SK-N-SH treated with all-trans-retinoic acid at 6 μM for 48 hours (cell line): ENCODE measurements around the gene HSD17B14.
A peak's percentile ranks its signal among the peaks of the same experiment; 100 is the strongest.

Experiments
- ATAC-seq: fragments of 200-7000 bp; cut with Tn5 transposase; 3 replicates; pipeline ENCODE4 v1.9.1; 2020; ENCODE audit warnings: mild to moderate bottlenecking, moderate library complexity
- ARNTL ChIP-seq: fragments of 450-650 bp; formaldehyde crosslinking; IDR thresholded peaks from 2 replicates; pipeline ENCODE4 v1.5.0; 2020; ENCODE audit warnings: low read depth, mild to moderate bottlenecking, moderate library complexity, borderline replicate concordance
- BACH2 ChIP-seq: fragments of 250-450 bp; sonication (Bioruptor Pico); IDR thresholded peaks from 2 replicates; pipeline ENCODE4 v1.9.0; 2021; ENCODE audit warnings: mild to moderate bottlenecking, borderline replicate concordance
- CSDC2 ChIP-seq: fragments of 250-450 bp; sonication (Bioruptor Pico); IDR thresholded peaks from 2 replicates; pipeline ENCODE4 v1.5.0; 2020; ENCODE audit warnings: mild to moderate bottlenecking, moderate library complexity
- ESRRG ChIP-seq: fragments of 250-450 bp; sonication (Bioruptor Pico); IDR thresholded peaks from 2 replicates; pipeline ENCODE4 v1.6.1; 2021; ENCODE audit warnings: mild to moderate bottlenecking
- ISL1 ChIP-seq: fragments of 250-450 bp; sonication (Bioruptor Pico); IDR thresholded peaks from 2 replicates; pipeline ENCODE4 v2.1.2; 2022; ENCODE audit warnings: mild to moderate bottlenecking, moderate library complexity
- OSR1 ChIP-seq: fragments of 250-450 bp; sonication (Bioruptor Pico); IDR thresholded peaks from 2 replicates; pipeline ENCODE4 v1.8.0; 2022; ENCODE audit warnings: moderate library complexity, mild to moderate bottlenecking, inconsistent platforms
- PPARA ChIP-seq: fragments of 250-450 bp; sonication (Bioruptor Pico); IDR thresholded peaks from 2 replicates; pipeline ENCODE4 v1.5.0; 2020; ENCODE audit warnings: mild to moderate bottlenecking, borderline replicate concordance
- RARB ChIP-seq: fragments of 250-450 bp; sonication (Bioruptor Pico); IDR thresholded peaks from 2 replicates; pipeline ENCODE4 v1.8.0; 2021; ENCODE audit warnings: mild to moderate bottlenecking, moderate library complexity
- SNAI2 ChIP-seq: fragments of 250-450 bp; sonication (Bioruptor Pico); IDR thresholded peaks from 2 replicates; pipeline ENCODE4 v1.5.0; 2020; ENCODE audit warnings: mild to moderate bottlenecking, moderate library complexity
- TCF4 ChIP-seq: fragments of 250-450 bp; sonication (Bioruptor Pico); IDR thresholded peaks from 2 replicates; pipeline ENCODE4 v1.8.0; 2021; ENCODE audit warnings: mild to moderate bottlenecking, moderate library complexity, borderline replicate concordance
- TOX ChIP-seq: fragments of 250-450 bp; sonication (Bioruptor Pico); IDR thresholded peaks from 2 replicates; pipeline ENCODE4 v1.8.0; 2021; ENCODE audit warnings: mild to moderate bottlenecking, moderate library complexity, borderline replicate concordance
- ZFP3 ChIP-seq: fragments of 250-450 bp; sonication (Bioruptor Pico); IDR thresholded peaks from 2 replicates; pipeline ENCODE4 v1.5.0; 2020; ENCODE audit warnings: mild to moderate bottlenecking, moderate library complexity
- ZFP30 ChIP-seq: fragments of 450-650 bp; formaldehyde crosslinking; IDR thresholded peaks from 2 replicates; pipeline ENCODE4 v1.5.0; 2022; ENCODE audit warnings: mild to moderate bottlenecking, moderate library complexity
- ZNF565 ChIP-seq: fragments of 450-650 bp; formaldehyde crosslinking; conservative IDR thresholded peaks from 2 replicates; pipeline ENCODE4 v1.5.0; 2020; ENCODE audit warnings: low read depth, mild to moderate bottlenecking, moderate library complexity
- ZNF70 ChIP-seq: fragments of 450-650 bp; formaldehyde crosslinking; IDR thresholded peaks from 2 replicates; pipeline ENCODE4 v1.5.0; 2020; ENCODE audit warnings: mild to moderate bottlenecking, moderate library complexity
- ZNF8 ChIP-seq: fragments of 450-650 bp; formaldehyde crosslinking; IDR thresholded peaks from 2 replicates; pipeline ENCODE4 v1.5.0; 2020; ENCODE audit warnings: mild to moderate bottlenecking, moderate library complexity
- TF ChIP-seq, protein P1 (sequence below): fragments of 250-450 bp; sonication (Bioruptor Pico); IDR thresholded peaks from 2 replicates; pipeline ENCODE4 v1.8.0; 2021; ENCODE audit warnings: low read depth, mild to moderate bottlenecking, moderate library complexity, borderline replicate concordance
- TF ChIP-seq, protein P2 (sequence below): fragments of 250-450 bp; sonication (Bioruptor Pico); IDR thresholded peaks from 2 replicates; pipeline ENCODE4 v1.8.0; 2020; ENCODE audit warnings: mild to moderate bottlenecking, moderate library complexity, borderline replicate concordance
- TF ChIP-seq, protein P3 (sequence below): fragments of 250-450 bp; sonication (Bioruptor Pico); IDR thresholded peaks from 2 replicates; pipeline ENCODE4 v1.5.0; 2020; ENCODE audit warnings: mild to moderate bottlenecking, moderate library complexity
- TF ChIP-seq, protein P4 (sequence below): fragments of 250-450 bp; sonication (Bioruptor Pico); IDR thresholded peaks from 2 replicates; pipeline ENCODE4 v1.5.1; 2021; ENCODE audit warnings: mild to moderate bottlenecking, moderate library complexity

Gene HSD17B14

DNA sequence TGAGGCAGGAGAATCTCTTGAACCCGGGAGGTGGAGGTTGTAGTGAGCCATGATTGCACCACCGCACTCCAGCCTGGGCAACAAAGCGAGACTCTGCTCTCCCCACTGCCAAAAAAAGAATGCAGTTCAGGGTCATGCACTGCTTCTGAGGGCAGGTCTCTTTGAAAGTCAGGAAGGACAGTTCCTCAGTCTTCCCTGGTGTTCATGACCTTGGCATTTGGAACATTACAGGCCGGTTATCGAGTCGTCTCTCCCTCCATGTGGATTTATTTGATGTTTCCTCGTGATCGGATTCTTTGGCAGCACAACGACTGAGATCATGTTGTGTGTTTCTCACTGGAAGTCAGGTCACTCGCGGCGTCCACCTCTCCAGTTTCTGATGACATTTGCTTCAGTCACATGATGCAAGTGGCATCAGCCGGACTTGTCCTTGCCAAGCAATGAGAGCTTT, 63.8 kb downstream of the HSD17B14 start:
- no peak for ATAC-seq

DNA sequence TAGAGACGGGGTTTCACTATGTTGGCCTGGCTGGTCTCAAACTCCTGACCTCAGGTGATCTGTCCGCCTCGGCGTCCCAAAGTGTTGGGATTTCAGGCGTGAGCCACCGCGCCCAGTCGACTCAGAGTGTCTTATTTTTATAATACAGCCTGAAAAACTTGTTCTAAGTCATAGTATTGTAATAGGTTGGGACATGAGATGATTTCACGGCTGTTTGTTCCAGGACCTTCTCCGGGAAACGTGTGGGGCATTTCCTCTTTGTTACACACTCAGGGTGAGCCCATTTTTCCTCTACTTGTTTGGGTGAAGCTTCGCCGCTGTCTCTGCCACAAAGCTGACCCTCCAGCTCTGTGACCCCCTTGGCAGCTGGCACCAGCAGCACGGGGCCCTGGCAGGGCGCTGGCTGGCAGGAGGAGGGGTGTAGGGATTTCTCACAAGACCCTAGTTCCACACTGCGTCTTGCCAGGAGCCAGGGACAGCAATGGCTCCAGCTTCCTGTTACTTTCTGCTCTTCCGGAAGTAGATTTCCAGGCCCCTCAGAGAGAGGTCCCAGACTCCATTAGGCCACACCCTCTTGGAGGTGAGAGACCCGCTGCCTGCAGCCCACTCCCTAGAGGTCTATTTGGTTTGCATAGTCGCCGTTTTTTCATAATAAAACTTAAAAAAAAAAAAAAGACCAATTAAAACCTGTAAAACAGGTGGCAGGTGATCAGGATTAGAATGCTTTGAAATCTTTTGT, 65.4 kb downstream of the HSD17B14 start:
- no peak for ATAC-seq

More for the DNA sequence above, 63.8 kb downstream of the HSD17B14 start:
- no peak for TF ChIP-seq ZNF565 (CRISPR knock-in tag)
- TF ChIP-seq, protein P1, sequence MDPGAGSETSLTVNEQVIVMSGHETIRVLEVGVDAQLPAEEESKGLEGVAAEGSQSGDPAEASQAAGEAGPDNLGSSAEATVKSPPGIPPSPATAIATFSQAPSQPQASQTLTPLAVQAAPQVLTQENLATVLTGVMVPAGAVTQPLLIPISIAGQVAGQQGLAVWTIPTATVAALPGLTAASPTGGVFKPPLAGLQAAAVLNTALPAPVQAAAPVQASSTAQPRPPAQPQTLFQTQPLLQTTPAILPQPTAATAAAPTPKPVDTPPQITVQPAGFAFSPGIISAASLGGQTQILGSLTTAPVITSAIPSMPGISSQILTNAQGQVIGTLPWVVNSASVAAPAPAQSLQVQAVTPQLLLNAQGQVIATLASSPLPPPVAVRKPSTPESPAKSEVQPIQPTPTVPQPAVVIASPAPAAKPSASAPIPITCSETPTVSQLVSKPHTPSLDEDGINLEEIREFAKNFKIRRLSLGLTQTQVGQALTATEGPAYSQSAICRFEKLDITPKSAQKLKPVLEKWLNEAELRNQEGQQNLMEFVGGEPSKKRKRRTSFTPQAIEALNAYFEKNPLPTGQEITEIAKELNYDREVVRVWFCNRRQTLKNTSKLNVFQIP (CRISPR knock-in tag), result no peak
- no peak for TF ChIP-seq BACH2 (CRISPR knock-in tag)
- TF ChIP-seq ZNF8 (CRISPR knock-in tag), result no peak
- TF ChIP-seq, protein P2, sequence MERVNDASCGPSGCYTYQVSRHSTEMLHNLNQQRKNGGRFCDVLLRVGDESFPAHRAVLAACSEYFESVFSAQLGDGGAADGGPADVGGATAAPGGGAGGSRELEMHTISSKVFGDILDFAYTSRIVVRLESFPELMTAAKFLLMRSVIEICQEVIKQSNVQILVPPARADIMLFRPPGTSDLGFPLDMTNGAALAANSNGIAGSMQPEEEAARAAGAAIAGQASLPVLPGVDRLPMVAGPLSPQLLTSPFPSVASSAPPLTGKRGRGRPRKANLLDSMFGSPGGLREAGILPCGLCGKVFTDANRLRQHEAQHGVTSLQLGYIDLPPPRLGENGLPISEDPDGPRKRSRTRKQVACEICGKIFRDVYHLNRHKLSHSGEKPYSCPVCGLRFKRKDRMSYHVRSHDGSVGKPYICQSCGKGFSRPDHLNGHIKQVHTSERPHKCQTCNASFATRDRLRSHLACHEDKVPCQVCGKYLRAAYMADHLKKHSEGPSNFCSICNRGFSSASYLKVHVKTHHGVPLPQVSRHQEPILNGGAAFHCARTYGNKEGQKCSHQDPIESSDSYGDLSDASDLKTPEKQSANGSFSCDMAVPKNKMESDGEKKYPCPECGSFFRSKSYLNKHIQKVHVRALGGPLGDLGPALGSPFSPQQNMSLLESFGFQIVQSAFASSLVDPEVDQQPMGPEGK, result no peak
- TF ChIP-seq, protein P3, sequence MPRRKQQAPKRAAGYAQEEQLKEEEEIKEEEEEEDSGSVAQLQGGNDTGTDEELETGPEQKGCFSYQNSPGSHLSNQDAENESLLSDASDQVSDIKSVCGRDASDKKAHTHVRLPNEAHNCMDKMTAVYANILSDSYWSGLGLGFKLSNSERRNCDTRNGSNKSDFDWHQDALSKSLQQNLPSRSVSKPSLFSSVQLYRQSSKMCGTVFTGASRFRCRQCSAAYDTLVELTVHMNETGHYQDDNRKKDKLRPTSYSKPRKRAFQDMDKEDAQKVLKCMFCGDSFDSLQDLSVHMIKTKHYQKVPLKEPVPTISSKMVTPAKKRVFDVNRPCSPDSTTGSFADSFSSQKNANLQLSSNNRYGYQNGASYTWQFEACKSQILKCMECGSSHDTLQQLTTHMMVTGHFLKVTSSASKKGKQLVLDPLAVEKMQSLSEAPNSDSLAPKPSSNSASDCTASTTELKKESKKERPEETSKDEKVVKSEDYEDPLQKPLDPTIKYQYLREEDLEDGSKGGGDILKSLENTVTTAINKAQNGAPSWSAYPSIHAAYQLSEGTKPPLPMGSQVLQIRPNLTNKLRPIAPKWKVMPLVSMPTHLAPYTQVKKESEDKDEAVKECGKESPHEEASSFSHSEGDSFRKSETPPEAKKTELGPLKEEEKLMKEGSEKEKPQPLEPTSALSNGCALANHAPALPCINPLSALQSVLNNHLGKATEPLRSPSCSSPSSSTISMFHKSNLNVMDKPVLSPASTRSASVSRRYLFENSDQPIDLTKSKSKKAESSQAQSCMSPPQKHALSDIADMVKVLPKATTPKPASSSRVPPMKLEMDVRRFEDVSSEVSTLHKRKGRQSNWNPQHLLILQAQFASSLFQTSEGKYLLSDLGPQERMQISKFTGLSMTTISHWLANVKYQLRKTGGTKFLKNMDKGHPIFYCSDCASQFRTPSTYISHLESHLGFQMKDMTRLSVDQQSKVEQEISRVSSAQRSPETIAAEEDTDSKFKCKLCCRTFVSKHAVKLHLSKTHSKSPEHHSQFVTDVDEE (CRISPR knock-in tag), result no peak
- no peak for TF ChIP-seq ISL1
- TF ChIP-seq ZFP30 (CRISPR knock-in tag), result no peak
- no peak for TF ChIP-seq PPARA (CRISPR knock-in tag)
- TF ChIP-seq RARB, result no peak
- TF ChIP-seq TOX, result no peak
- TF ChIP-seq ZFP3 (CRISPR knock-in tag), result no peak
- TF ChIP-seq OSR1 (CRISPR knock-in tag), result no peak
- no peak for TF ChIP-seq SNAI2 (CRISPR knock-in tag)
- TF ChIP-seq TCF4, result no peak
- no peak for TF ChIP-seq ESRRG
- TF ChIP-seq, protein P4, sequence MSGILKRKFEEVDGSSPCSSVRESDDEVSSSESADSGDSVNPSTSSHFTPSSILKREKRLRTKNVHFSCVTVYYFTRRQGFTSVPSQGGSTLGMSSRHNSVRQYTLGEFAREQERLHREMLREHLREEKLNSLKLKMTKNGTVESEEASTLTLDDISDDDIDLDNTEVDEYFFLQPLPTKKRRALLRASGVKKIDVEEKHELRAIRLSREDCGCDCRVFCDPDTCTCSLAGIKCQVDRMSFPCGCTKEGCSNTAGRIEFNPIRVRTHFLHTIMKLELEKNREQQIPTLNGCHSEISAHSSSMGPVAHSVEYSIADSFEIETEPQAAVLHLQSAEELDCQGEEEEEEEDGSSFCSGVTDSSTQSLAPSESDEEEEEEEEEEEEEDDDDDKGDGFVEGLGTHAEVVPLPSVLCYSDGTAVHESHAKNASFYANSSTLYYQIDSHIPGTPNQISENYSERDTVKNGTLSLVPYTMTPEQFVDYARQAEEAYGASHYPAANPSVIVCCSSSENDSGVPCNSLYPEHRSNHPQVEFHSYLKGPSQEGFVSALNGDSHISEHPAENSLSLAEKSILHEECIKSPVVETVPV, result no peak

DNA sequence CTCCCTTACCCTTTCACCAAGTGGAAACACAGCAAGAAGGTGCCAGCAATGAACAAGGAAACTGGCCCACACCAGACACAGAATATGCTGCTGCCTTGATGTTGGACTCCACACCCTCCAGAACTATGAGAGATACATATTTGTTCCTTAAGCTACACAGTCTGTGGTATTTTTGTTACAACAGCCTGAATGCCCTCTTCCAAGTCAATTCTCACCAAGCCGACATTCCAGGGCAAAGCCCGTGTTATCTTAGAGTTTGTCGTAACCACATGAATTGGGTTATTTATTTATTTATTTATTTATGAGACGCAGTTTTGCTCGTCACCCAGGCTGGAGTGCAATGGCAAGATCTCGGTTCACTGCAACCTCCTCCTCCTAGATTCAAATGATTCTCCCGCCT, 66.0 kb downstream of the HSD17B14 start:
- peak; percentile 48; the same call in 2 of the 3 replicates for ATAC-seq
- TF ChIP-seq ARNTL (CRISPR knock-in tag) (no peak), ZNF565 (CRISPR knock-in tag) (no peak), SNAI2 (CRISPR knock-in tag) (no peak), BACH2 (CRISPR knock-in tag) (no peak), ISL1 (no peak), ZNF8 (CRISPR knock-in tag) (no peak), PPARA (CRISPR knock-in tag) (no peak), TOX (no peak), ZNF70 (CRISPR knock-in tag) (no peak), OSR1 (CRISPR knock-in tag) (no peak), CSDC2 (CRISPR knock-in tag) (no peak), ESRRG (no peak), TCF4 (no peak)
- TF ChIP-seq, protein P3 (CRISPR knock-in tag), result no peak
- TF ChIP-seq, protein P2, result no peak
- TF ChIP-seq, protein P1 (CRISPR knock-in tag), result no peak

More for the DNA sequence above, 65.4 kb downstream of the HSD17B14 start:
- TF ChIP-seq CSDC2 (CRISPR knock-in tag) (no peak), ZFP30 (CRISPR knock-in tag) (no peak), ISL1 (no peak)
